ENCODE data around the gene SLC22A4.
A peak's percentile ranks its signal among the peaks of the same experiment; 100 is the strongest.

The SLC22A4 gene

DNA sequence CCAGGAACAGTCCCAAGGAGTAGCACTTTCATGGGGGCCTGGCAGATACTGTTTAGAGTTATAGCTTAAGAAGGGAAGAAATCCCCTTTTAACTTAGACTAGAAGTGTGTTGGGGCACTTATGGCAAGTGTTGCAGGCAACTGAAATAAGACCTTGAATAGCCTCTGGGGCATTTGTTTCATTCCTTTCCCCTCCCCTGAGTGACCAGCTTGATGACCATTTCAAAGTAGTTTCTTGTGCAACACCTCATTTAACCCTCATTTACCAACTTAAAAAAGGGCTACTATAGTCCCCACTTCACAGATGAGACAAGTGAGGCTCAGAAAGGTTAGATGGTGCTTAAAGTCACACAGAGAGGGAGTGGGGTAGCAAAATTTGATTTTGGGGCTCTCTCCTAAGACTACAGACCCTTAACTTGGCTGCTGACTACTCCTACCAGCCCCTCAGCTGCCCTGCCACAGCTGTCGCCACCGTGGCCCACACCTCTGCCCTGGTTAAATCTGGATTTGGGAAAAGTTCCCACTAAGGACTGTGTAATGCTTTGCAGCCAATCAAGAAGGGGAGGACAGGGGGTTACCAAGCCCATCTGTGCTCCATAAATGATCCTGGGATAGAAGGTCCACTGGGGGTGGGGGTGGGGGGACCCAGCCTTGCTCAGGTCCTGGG, 31.2 kb upstream of the SLC22A4 start:
- no peak for DNase-seq (ENCODE audit: low read depth)

DNA sequence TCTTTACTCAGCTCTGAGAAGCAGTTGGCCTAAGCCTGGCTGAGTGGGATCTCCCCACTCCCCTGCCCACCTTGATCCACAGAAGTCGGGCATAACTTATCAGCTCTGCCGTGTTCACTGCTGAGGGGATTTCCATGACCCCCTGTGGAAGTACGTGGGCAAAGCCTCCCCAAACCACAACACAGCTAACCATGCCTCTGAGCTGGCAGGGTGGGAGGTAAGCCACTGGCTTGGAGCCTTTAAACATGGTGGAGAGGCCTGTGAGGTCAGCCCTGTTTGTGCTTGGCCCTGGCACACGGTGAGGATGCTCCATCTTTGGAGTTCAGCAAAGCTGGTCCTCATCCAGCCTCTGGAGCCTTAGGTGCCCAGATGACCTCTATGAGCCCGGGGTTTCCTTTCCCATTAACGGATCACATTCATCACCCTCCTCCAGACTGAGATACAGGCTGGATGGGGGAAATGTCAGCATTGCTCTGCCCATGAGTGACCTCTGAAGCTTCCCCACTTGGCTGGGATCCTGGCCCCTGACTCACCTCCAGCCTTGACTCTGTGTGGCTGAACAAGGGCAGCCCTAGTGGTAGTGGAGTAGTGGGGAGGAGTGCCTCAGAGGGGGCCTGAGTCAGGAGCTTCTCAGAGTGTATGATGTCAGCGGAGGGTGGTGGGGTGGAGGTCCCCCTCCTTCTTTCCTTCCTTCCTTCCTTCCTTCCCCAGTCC, 30.5 kb upstream of the SLC22A4 start:
- DNase-seq (ENCODE audit: low read depth) = no peak

DNA sequence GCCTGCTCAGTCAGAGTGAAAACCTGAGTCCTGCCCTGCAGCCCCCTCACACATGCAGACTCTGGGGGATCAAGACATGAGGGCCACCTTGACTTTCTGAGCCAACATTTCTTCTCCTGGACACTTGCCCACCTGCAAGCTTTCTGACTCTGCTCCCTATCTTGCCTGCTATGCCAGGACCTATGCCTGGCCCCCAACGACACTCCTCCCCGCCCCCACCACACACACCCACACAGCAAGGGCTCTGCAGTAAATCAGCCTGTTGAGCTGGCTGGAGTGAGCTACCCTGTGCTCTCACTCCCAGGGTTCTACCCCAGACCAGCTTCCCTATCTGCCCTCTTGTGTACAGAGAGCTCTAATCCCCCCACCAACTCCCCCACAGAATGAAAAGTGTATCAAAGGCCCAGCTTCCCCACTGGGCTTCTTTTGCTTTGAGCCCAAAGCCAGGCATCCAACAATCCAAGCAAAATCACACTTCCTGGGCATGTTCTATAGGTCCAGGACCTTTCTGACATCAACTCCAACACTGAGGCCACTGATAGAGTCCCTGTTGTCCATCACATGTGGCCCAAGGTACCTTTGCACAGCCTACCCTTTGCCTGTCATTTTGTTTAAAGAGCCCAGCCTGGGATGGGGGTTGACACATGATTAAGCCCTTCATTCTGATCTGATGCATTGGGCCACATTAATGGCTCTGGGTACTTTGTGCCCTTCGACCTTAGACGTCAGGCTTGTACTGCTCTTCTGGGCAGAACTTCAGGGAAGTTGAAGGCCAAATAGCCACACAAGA, 29.5 kb upstream of the SLC22A4 start:
- no peak for DNase-seq (ENCODE audit: low read depth)

DNA sequence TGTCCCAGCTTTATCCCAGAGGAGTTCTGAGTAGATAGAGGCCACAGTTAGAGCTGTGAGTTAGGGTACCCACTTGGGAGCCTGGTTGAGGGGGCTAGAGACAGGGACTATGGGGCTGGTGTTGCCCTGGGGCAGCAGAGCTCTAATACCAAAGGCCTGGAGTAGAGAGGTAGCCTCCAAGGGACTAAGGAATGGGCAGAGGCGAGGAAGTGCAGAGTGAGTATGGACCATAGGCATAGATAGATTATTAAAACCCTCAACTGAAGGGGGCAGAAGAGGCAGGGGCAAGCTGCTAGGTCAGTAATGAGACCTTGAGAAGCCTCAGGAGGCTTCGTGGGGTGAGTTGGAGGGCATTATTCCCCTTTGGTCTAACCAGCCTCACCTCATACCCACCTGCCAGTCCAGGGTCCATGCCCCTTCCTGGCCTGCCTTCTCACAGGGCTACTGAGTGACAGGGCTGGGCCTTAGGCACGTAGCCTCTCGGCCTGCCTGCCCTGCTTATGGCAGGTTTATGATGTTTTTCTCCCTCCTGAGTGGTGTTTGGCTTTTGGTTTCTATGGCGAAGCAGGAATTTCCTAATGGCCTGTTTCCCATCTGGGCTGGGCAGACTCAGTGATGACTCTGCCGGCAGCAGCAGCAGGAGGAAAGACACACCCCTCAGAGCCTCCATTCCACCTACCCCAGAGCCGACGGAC, 28.7 kb upstream of the SLC22A4 start:
- DNase-seq (ENCODE audit: low read depth) = peak; percentile 59

DNA sequence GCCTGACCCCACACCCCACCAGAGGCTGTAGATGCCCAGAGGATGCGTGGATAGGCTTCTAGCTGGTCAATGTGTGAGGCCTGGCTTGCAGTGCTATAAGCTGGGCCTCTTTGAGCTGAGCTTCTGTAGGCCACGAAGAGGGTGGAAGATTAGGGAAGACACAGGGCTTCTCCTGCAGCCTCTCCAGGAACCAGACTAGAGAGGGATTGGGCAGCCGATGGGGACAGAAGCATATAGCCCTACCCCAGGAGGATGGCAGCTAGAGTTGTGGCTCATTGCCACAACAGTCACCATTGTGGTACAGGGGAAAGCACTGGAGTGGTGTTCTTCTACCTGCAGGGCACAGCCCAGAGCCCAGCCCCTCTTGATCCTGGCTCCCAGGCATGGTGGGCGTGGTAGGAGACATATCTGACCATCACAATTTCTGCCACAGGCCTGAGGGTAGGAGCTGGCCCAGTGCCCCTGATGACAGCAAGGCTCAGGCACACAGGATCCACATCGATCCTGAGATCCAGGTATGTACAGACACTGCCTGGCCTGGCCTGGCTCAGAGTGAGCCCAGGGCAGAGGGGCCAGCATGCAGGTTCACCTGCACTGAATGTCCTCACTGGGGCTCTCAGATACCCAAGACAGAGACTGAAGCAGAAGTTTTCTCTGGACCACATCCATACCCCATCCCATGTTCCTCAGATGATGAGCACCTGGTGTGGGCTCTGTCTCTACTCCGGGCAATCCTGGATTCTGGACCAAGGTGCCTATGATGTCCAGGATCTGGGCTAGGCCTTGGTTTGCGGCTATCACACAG, 28.0 kb upstream of the SLC22A4 start:
- no peak for DNase-seq (ENCODE audit: low read depth)

DNA sequence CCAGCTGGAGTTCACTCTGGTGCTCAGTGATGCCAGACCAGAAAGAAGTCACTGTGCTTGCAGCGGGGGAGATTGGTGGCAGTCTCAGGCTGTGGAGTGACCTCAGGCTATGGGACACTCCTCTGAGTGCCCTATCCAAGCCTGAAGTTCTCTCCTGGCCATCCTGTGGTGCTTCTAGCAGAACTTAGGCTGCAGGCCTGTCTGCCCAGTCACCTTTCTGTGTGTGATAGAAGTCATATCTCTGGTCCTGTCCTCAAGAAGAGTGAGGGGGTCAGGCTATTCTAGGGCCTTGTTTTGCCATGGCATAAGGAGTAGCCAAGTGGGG, 27.4 kb upstream of the SLC22A4 start:
- no peak for DNase-seq (ENCODE audit: low read depth)

DNA sequence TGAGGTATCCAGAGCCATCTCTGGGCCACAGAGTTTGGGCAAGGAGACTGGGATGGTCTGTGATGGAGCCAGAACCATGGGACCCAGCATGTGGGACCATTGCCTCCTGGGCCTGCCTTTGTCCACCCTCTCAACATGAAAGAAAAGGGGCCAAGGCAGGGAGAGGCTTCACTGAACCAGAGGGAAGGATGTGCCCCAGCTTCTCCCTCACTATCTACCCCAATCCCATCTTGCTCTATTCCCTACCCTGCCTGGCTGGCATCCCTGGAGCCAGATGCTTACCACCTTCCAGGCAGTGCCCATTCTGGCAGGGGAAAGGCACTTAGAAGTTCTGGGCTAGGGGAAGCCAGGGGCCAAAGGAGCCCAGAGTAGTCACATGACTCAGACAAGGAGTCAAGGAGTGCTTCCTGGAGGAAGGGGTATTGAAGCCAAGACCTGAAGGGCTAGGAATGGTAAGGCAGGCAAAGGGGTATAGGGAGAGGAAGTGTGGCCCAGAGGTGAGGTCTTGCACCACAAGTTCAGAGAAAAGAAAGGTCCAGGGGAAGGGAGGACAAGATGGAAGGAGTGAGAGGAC, 26.9 kb upstream of the SLC22A4 start:
- DNase-seq (ENCODE audit: low read depth) = no peak

DNA sequence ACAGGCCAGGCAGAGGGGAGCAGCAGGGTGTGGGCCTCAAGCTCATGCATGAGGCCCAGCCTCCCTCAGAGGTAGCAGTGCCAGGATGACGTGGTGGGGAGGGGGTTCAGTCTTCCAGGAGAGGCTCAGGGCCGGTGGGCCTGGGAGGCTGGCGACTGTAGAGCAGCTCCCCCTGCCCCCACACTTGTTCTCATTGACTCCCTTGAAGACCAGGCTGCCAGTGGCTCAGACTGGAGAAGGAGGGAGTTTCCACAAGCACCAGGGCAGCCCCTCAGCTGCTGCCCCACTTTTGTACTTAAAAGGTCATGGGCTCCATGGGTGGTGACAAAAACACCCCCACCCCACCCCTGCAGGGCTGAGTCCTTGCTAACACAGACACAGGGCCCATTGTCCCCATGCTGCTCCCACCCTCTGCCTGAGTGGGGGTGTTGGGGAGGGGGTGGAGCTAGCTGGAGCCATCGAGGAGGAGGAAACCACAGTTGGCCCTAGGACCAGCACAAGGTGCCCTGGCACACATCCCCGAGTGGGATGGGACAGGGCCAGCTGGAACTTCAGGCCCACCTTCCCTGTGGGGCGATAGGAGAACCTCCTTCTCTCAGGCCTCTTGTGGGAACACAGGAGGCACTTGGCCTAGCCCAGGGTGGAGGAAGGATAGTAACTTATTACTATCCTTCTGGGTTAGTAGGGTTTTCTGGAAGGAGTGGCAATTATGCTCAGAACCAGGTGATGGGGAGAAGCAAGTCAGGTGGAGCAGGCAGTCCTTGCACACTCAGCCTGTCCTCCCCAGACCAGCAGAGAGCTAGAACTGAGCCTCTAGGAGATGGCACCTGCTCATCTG, 26.0 kb upstream of the SLC22A4 start:
- DNase-seq (ENCODE audit: low read depth) = no peak

DNA sequence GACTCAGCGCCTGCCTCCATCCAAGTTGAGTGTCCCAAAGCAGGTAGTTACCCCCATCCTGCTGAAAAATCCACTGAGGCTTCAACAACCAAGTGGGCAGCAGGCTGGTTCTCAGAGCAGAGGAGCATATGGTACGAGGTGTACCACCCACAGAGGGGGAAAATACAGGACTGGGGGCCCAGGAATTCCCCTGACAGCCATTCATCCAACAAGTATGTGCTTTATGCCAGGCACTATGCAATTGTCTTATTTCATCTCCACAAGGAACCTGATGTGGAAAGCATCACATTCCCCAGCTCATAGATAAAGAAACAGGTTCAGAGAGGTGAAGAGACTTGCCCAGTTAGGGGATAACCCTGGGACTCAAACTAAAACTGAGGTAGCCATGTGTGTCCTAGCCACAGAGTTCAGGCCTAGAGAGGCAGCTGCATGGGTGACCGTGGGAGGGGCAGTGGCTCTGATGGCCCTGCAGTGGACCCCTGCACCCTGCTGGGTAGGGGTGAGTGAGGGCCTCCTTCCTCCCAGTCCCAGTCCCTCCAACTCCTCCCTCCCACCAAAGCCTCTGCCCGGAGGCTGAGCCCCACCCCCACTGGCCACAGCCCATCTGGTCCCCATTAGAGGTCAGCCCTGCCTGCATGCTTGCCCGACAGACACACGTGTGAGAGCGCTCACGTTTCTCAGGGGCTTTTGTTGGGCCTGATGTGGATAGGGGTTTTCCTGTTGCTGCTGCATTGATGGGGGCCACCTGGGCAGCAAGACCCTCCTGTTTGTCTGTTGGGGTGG, 25.2 kb upstream of the SLC22A4 start:
- DNase-seq (ENCODE audit: low read depth) = no peak

DNA sequence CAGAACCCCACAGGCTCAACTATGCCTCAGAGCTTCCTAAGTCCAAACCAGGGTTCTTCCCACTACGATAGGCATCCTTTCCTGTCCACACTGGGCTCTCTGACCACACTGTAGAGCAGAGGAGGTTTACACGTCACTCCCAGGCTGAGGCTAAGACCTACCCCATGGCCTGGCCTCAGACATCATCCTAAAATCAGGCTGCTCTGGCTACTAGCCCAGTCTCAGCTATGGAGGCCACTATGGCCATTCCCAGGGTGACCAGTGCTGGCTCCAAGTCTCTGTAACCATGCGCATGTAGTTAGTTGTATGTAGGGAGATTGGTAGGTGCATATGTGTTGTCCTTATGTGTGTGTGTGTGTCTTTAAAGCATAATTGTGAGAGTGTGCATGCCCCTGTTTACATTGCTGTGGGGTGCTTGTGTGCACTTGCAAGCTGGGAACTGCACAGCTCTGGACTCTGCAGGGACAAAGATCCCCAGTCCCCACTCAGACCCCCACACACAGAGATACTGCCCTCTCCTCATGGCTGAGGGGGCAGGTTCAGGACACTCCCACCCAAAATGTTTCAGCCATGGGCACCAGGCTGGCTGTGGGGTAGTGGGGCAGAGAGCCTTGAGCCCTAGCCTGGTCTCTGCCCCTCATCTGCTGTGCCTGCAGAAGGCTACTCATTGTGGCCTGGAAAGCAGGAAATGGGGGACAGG, 24.4 kb upstream of the SLC22A4 start:
- DNase-seq (ENCODE audit: low read depth) = no peak

DNA sequence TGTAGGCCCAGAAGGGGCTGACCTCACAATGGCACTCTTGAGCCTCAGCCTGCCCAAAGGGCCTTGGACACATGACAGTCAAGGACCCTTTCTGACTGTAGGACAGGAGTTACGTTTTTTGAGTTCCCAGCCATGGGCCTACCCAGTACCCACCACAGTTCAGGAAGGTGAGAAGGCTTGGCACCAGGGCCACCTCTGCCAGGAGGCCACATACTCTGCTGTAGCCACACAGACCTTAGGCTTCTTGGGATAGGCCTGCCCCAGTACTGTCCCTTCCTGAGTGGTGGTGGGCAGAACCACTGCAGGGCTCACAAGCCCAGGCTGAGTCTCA, 23.9 kb upstream of the SLC22A4 start:
- DNase-seq (ENCODE audit: low read depth) = no peak

DNA sequence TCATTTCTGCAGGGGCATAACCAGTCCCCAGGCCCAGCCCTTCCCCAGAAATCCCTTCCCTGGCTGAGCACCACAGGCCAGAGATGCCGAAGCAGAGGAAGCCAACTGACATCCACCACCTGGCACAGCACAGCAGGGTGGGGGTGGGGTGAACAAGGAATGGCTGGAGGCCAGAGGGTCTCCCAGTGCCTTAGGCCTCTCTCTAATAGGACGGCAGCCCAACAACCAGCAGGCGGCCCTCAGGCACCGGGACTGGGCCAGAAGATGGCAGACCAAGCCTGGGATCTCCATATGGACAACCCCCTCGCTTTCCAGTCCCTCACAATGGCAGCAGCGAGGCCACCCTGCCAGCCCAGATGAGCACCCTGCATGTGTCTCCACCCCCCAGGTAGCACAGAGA, 23.5 kb upstream of the SLC22A4 start:
- DNase-seq (ENCODE audit: low read depth) = no peak

DNA sequence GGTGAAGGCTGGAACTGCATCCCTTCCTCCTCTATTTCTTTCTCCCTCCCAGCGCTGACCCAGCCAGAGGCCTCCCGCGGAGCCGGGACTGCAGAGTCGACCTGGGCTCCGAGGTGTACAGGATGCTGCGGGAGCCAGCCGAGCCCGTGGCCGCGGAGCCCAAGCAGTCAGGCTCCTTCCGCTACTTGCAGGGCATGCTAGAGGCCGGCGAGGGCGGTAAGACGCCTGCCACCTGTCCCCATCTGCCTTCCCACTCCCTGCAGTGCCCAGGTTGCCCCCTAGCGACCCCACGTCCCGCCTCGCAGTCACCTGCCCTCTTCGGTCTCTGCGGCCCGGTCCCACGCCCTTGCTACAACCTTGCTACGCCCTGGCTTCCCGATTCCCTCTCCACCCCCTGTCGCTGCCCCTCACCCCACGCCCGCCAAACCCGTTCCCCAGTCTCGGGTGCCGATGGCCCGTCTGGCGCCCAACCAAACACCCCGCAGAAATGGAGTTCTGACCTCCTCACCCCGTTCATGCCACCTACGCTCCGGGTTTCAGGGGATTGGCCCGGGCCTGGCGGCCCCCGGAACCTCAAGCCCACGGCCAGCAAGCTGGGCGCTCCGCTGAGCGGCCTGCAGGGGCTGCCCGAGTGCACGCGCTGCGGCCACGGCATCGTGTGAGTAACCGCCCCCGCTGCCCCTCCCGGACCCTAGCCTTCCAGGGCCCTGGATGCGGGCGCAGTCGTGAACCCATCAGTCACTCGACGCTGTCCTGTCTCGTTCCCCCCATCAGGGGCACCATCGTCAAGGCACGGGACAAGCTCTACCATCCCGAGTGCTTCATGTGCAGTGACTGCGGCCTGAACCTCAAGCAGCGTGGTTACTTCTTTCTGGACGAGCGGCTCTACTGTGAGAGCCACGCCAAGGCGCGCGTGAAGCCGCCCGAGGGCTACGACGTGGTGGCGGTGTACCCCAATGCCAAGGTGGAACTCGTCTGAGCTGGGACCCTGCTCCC, 22.6 kb upstream of the SLC22A4 start:
- no peak for DNase-seq (ENCODE audit: low read depth)

DNA sequence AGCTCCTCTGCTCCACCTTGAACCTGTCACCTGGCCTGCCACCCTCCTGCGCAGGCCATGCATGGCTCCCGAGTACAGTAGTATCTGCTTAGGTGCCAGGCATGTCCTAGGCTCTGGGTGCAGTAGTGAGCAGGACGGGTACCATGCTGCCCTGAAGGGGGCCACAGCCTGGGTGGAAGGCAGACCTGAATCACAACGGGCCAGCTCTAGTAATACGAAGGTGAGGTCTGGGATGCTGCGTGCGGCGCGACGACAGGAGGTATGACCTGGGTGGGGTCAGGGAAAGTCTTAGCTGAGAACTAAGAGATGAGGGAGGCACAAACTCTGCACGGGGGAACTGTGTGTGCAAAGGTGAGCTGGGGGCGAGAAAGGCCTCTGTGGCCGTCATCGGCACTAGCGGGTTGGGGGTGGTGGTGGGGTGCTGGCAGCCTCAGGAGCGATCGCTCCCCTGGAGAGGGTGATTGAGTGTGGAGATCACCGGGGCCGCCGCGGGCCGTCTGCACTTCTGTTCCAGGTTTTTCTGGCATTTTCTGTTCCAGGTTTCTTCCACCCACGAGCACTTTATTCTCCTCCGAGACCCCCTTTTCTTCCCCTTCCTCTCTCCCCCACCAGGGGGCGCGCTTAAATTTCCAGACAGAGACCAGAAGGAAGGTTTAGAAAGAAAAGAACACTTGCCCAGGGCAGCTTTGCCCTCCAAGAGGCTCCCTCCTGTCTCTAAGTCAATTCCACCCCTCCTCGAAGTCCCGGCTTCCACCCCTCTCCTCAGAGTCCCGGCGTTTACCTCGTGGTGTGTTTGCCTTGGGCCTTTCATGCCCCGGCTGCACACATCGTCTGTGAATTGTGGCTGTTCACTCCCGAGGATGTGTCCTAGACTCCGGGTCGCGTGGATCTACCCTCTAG, 21.6 kb upstream of the SLC22A4 start:
- DNase-seq (ENCODE audit: low read depth) = no peak

DNA sequence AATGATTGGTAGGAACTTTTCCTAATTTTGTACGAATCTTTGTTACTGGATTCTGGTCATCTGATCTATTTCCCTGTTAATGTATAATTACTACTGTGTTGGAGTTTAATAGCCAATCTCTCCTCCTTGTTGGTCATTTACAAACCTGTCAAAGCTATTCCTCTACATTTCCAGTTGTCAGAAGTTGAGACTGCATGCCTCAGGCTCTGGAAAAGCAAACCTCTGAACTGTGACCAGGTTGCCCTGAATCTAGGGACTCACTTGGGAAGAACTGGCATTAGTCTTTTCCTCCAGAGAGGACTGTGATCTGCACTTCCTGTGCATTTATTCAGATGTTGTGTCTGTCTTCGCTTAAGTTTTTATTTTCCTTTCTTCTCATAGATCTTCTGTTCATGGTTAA, 20.6 kb upstream of the SLC22A4 start:
- DNase-seq (ENCODE audit: low read depth) = no peak

DNA sequence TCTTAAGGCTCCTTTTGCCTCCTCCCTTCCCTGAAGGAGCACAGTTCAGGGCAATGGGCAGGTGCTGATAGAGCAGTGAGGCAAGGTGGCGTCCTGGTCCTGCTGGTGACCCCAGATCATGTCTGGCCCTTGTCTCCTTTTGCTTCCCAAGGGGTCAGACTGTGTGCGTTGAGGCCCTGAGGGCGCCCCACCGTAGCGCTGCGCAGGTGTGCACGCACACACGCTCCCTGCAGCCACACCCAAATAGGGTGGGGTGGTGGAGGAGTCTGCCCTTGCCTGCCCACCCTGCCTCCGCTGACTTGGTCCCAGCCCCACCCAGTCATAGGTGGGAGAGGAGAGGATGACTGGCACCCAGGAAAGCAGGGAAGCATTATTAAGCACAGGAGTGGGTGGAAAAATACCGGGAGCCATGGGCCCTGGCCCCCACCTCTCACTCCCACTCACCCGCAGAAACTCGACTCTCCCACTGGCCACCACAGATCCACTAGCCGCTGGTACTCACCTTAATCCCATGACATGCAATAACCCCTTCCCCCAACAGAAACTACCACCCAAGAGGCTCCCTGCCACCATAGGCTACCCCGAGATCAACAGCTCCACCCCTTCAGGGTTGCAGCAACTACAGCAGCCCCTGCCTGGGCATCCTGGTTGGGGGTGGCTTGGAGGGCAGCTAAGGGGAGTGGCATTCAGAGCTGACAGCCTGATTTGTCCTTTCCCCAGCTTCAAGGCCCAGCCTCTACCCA, 20.0 kb upstream of the SLC22A4 start:
- no peak for DNase-seq (ENCODE audit: low read depth)
